Smooth muscle cell (in vitro differentiated cells): ENCODE measurements around the gene ARFRP1. TPM values are rescaled to one million over a fixed set of nuclear protein-coding genes. Genes with fewer than 3 reads are reported as not detected.

Experiments used
- DNase-seq: peaks from one replicate; lab custom pipeline; 2025; ENCODE audit not compliant: unreplicated experiment; lab: John Stamatoyannopoulos, UW
- H2AFZ ChIP-seq: fragments of 200-600 bp; sonication (generic); 2 replicates; pipeline ENCODE4 v1.6.0; 2016; ENCODE audit warnings: antibody characterized with exemption, low read depth, mild to moderate bottlenecking
- H3F3A ChIP-seq: fragments of 200-600 bp; sonication (generic); 2 replicates; pipeline ENCODE4 v1.6.0; 2017; ENCODE audit warnings: antibody characterized with exemption, low read depth
- H3K27ac ChIP-seq: fragments of 200-600 bp; sonication (generic); 2 replicates; pipeline ENCODE4 v1.5.1; 2016; ENCODE audit warnings: low read depth, mild to moderate bottlenecking
- H3K27me3 ChIP-seq: fragments of 200-600 bp; sonication (generic); 2 replicates; pipeline ENCODE4 v1.6.1; 2016; ENCODE audit warnings: low read depth, mild to moderate bottlenecking
- H3K36me3 ChIP-seq: fragments of 200-600 bp; sonication (generic); 2 replicates; pipeline ENCODE4 v1.5.1; 2016; ENCODE audit warnings: low read depth
- H3K4me1 ChIP-seq: fragments of 200-600 bp; sonication (generic); 2 replicates; pipeline ENCODE4 v1.5.1; 2016; ENCODE audit warnings: low read depth
- H3K4me2 ChIP-seq: fragments of 200-600 bp; sonication (generic); 2 replicates; pipeline ENCODE4 v1.6.0; 2016; ENCODE audit warnings: mild to moderate bottlenecking
- H3K4me3 ChIP-seq: fragments of 200-600 bp; sonication (generic); 2 replicates; pipeline ENCODE4 v1.5.1; 2016; ENCODE audit warnings: mild to moderate bottlenecking
- H3K79me2 ChIP-seq: fragments of 200-600 bp; sonication (generic); 2 replicates; pipeline ENCODE4 v1.6.0; 2016; ENCODE audit warnings: low read depth, mild to moderate bottlenecking
- H3K9ac ChIP-seq: fragments of 200-600 bp; sonication (generic); 2 replicates; pipeline ENCODE4 v1.6.0; 2016; ENCODE audit warnings: low read depth
- H3K9me3 ChIP-seq: fragments of 200-600 bp; sonication (generic); replicated peaks from 2 replicates; pipeline ENCODE4 v1.5.1; 2016; ENCODE audit warnings: low read depth
- H4K20me1 ChIP-seq: fragments of 200-600 bp; sonication (generic); 2 replicates; pipeline ENCODE4 v1.6.0; 2016; ENCODE audit warnings: low read depth
- CTCF ChIP-seq: fragments of 200-600 bp; sonication (generic); IDR thresholded peaks from 2 replicates; pipeline ENCODE4 v1.5.1; 2017; ENCODE audit warnings: borderline replicate concordance, mild to moderate bottlenecking, antibody characterized with exemption; ENCODE audit not compliant: insufficient read depth, poor library complexity, severe bottlenecking
- WGBS: methylation state at CpG from one replicate; pipeline ENCODE4 v1.1.7; 2016; ENCODE audit warnings: low lambda C conversion rate; 5-methylcytosine and 5-hydroxymethylcytosine counted together
- polyA plus RNA-seq: library from polyadenylated mRNA; unstranded; fragments of >200 nt; fragmentation: Nextera tagmentation; extraction: Ambion mirVana; gene quantifications from 2 replicates; pipeline ENCODE4 v1.2.1, GENCODE V29; 2016
- total RNA-seq: library from RNA; depleted of rRNA; stranded (reverse); fragments of >200 nt; gene quantifications from 2 replicates; pipeline ENCODE4 v1.2.3, GENCODE V29; 2014

Gene ARFRP1
- total and polyA plus RNA-seq, 2 experiments from 2014 or later: 11.8 to 42.3 TPM

DNA sequence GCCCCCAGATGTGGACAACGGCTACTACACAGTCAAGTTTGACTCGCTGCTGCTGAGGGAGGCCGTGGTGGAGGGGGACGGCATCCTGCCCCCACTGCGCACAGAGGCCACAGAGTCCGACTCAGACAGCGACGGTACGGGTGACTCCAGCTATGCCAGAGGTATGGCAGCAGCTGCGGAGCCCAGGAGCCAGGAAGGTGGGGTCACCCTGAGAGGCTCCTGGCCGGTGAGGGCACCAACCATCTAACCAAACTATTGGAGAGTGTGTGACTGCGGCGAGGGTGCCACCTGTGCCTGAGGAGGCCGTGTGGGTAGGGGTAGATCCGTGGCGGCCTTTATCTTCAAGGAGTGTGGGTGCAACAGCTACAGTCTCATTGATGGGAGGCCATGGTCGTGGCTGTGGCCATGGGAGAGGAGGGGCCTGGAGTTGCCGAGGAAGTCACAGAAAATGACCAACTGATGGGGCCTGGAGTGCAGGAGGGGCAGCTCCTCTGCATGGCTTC lies 25.9 kb upstream of the ARFRP1 start:
- Histone ChIP-seq H2AFZ (no peak overlapping the region), H3K79me2 (peaks cover 16% of the 10 kb centered on the region), H3K4me3 (no peak overlapping the region), H3K4me2 (no peak overlapping the region), H3K9me3 (no peaks in the 10 kb centered on the region), H3K9ac (no peak overlapping the region), H4K20me1 (peaks cover 74% of the 10 kb centered on the region), H3K4me1 (peaks cover 16% of the 10 kb centered on the region), H3F3A (peaks cover 6% of the 10 kb centered on the region), H3K27ac (no peak overlapping the region), H3K27me3 (no peaks in the 10 kb centered on the region), H3K36me3 (no peaks in the 10 kb centered on the region)
- TF ChIP-seq CTCF: no peak
- no peak for DNase-seq
- WGBS: 98% methylated on average over 18 of the region's 18 CpGs

- H3K79me2 ChIP-seq: peaks cover 18% of the 10 kb centered on the region
- H3K27me3 ChIP-seq: no peaks in the 10 kb centered on the region
- no peak for DNase-seq
- H4K20me1 ChIP-seq: peaks cover 80% of the 10 kb centered on the region
- peaks cover under 1% of the 10 kb centered on the region for H3F3A ChIP-seq
- H3K27ac ChIP-seq: no peak overlapping the region
- no peak overlapping the region for H3K9ac ChIP-seq
- H3K36me3 ChIP-seq: no peaks in the 10 kb centered on the region
- no peaks in the 10 kb centered on the region for H3K9me3 ChIP-seq
- H3K4me1 ChIP-seq: peaks cover 11% of the 10 kb centered on the region
- no peak for TF ChIP-seq CTCF
- no peak overlapping the region for H3K4me2 ChIP-seq
- 96% methylated on average over 13 of the region's 13 CpGs for WGBS
- no peak overlapping the region for H3K4me3 ChIP-seq
- H2AFZ ChIP-seq: no peak overlapping the region
Measured at GRCh38 chr20:63733117-63733516, 25.3 kb upstream of the ARFRP1 start.

DNA sequence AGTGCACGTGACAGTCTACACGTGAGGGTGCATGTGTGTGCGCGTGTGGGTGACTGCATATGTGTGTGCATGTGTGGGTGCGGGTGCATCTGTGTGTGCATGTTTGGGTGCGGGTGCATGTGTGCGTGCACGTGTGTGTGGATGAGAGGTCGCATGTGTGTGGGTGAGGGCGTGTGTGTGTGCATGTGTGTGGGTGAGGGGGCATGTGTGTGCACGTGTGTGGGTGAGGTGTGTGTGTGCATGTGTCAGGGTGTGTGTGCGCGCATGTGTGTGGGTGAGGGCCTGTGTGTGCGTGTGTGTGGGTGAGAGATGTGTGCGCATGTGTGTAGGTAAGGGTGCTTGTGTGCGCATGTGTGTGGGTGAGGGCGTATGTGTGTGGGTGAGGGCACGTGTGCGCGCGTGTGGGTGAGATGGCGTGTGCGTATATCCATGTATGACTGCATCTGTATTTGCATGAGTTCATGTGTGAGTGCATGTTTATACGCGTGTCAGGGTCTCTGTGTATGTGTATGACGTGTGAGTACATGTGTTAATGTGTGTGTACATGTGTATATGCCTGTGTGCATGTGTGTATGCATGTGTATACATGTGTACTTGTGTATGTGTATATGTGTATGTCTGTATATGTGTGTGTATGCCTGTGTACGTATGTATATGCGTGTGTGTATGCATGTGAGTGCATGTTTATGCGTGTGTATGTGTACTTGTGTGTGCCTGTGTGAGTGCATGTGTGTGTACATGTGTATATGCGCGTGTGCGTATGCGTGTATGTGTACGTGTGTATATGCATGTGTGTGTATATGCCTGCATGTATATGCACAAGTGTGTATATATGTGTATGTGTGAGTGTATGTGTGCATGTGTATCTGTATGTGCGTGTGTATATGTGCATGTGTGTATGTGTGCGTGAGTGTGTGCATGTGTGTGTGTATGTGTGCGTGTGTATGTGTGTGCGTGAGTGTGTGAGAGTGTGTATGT lies 24.6 kb upstream of the ARFRP1 start:
- H3K36me3 ChIP-seq: no peaks in the 10 kb centered on the region
- peaks cover 22% of the 10 kb centered on the region for H3K79me2 ChIP-seq
- H3K4me3 ChIP-seq: no peak overlapping the region
- no peak overlapping the region for H3K9ac ChIP-seq
- H3K4me2 ChIP-seq: no peak overlapping the region
- DNase-seq: no peak
- H2AFZ ChIP-seq: no peak overlapping the region
- 89% methylated on average over 37 of the region's 38 CpGs for WGBS
- peaks cover 80% of the 10 kb centered on the region for H4K20me1 ChIP-seq
- no peaks in the 10 kb centered on the region for H3K27me3 ChIP-seq
- H3K9me3 ChIP-seq: no peaks in the 10 kb centered on the region
- H3K4me1 ChIP-seq: peaks cover 4% of the 10 kb centered on the region
- no peak for TF ChIP-seq CTCF
- no peaks in the 10 kb centered on the region for H3F3A ChIP-seq
- no peak overlapping the region for H3K27ac ChIP-seq
